Activated CD4-positive, alpha-beta memory T cell treated with anti-CD3 and anti-CD28 coated beads for 36 hours (primary cell): ENCODE data around the gene PGC. TPM values are rescaled to one million over a fixed set of nuclear protein-coding genes. Genes with fewer than 3 reads are reported as not detected.

Experiments used
- CTCF ChIA-PET: fragments of 350-600 bp; sonication (Branson Sonifier 250); formaldehyde crosslinking; loops from one replicate; lab custom pipeline; 2021; ENCODE audit warnings: antibody characterized with exemption, inconsistent platforms; lab: Charles Lee
- POLR2A ChIA-PET: fragments of 350-600 bp; sonication (Branson Sonifier 250); formaldehyde crosslinking; loops from one replicate; lab custom pipeline; 2021; ENCODE audit warnings: antibody characterized with exemption; lab: Charles Lee
- DNase-seq: peaks from one replicate; pipeline ENCODE4 v3.0.0-alpha.2; 2020
- H3K27ac Mint-ChIP-seq: one replicate; pipeline ENCODE4 v1.8.0; 2021; ENCODE audit warnings: mixed read lengths
- H3K27me3 Mint-ChIP-seq: one replicate; pipeline ENCODE4 v1.8.0; 2021; ENCODE audit warnings: mixed read lengths
- H3K36me3 Mint-ChIP-seq: one replicate; pipeline ENCODE4 v1.8.0; 2021; ENCODE audit warnings: mixed read lengths
- H3K4me1 Mint-ChIP-seq: one replicate; pipeline ENCODE4 v1.8.0; 2021; ENCODE audit warnings: low read depth, mixed read lengths
- H3K4me3 Mint-ChIP-seq: one replicate; pipeline ENCODE4 v1.8.0; 2021; ENCODE audit warnings: mild to moderate bottlenecking, mixed read lengths
- H3K9me3 Mint-ChIP-seq: one replicate; pipeline ENCODE4 v1.8.0; 2021; ENCODE audit warnings: mixed read lengths
- intact Hi-C: fragments of 100-400 bp; cut with micrococcal nuclease; formaldehyde crosslinking; loops from one replicate; pipeline ENCODE4 v1.15.1; 2023
- total RNA-seq, 2 experiments: library from RNA; stranded (reverse); gene quantifications; one replicate each; pipeline ENCODE4 v1.2.3, GENCODE V29; 2021

PGC gene
- total RNA-seq, 2 experiments from 2014 or later: not detected

DNA sequence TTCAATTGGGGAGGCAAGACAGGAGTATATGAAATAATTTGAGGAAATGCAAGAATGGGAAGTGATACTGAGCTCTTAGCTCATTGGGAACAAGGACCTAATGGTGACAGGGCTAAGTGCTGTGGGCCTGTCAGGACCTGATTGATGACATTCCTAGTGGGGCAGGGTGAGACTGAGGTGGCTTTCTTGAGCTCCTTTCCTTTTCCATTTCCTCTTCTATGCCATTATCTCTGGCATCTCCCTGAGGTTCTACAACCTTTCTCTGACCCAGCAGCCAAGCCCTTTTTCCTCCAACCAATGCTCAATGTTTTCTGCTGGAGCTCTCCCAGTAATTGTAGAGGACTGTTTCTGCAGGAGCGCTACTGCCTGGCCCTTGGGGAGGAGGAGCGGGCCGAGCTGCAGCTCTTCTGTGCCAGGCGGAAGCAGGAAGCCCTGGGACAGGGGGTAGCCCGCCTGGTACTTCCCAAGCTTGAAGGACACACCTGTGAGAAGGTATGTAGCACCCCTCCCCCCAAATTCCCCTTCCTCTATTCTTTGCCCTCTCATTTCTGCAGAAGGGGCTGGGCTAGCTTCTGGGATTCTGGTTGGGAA, 37.5 kb upstream of the PGC start:
- H3K4me3 Mint-ChIP-seq: no peak overlapping the region
- ChIA-PET POLR2A (no interaction called here), CTCF (interaction anchor here (0.7 to 5.5 kb wide), 4 partner anchors 8 to 763 kb away, joined by 4 to 94 read pairs (median 4); no protein-coding TSS in a partner anchor)
- peaks cover 14% of the 10 kb centered on the region for H3K36me3 Mint-ChIP-seq
- no peaks in the 10 kb centered on the region for H3K9me3 Mint-ChIP-seq
- no peak overlapping the region for H3K27ac Mint-ChIP-seq
- intact Hi-C loops: loop anchor here (5.0 kb wide), 2 partner anchors 153 to 433 kb away; partner anchors contain the start of gene MRPS10
- no peak for DNase-seq
- H3K4me1 Mint-ChIP-seq: peaks cover 20% of the 10 kb centered on the region
- H3K27me3 Mint-ChIP-seq: peaks cover 6% of the 10 kb centered on the region

DNA sequence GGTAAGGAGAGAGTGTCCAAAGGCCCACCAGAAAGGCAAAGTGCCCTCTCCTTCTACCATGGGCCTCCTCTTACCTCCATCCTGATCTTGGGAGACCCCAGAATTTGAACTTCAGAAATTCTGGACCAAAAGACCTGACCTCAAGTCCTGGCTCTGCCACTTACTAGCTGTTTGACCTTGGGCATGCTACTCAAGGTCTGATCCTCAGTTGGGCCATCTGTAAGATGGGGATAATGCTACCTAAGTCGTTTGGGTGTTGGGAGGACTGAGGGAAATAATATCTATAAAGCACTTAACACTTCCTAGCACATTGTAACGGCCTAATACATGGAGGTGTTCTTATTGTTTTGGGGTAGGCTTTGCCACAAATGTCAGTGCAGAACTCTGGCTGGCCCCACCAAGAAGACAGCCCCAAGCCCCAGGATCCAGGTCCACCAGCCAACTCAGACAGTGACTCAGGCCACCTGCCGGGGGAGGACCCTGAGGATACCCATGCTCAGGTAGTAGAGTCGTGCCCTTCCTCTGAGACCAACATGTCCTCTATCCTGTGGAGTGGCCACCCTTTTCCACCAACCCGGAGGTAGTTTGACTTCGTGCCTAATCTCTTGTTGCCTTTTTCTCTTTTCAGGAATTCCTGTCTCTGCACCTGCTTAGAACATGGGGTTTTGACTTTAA, 36.0 kb upstream of the PGC start:
- intact Hi-C loops: loop anchor here (5.0 kb wide), 1 partner anchor 434 kb away; the partner anchor contains the start of gene MRPS10
- peaks cover 6% of the 10 kb centered on the region for H3K27me3 Mint-ChIP-seq
- ChIA-PET CTCF (interaction anchor here (0.6 to 5.5 kb wide), 6 partner anchors 77 to 265 kb away, joined by 3 to 94 read pairs (median 4); no protein-coding TSS in a partner anchor), POLR2A (no interaction called here)
- no peak overlapping the region for H3K4me3 Mint-ChIP-seq
- DNase-seq: no peak
- H3K4me1 Mint-ChIP-seq: peaks cover 18% of the 10 kb centered on the region
- H3K36me3 Mint-ChIP-seq: peaks cover 6% of the 10 kb centered on the region
- no peaks in the 10 kb centered on the region for H3K9me3 Mint-ChIP-seq
- no peak overlapping the region for H3K27ac Mint-ChIP-seq

DNA sequence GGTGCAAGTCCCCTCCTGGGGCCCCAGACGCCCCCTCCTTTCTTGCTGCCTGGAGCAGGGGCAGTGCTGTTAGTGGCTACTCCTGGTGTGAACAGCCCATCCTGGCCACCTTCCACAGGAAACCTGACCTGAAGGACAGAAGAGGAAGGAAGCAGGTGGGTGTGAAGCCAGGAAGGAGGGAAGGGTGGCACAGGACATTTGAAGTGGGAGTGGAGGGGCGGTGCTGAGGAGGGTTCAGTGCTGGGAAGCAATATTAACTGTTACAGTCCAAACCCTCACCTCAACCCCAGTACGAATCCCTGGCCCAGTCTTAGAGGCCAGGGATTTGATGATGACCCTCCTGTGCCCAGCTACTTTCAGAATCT, 34.2 kb upstream of the PGC start:
- Mint-ChIP-seq H3K36me3 (no peaks in the 10 kb centered on the region), H3K9me3 (no peaks in the 10 kb centered on the region), H3K4me3 (peak overlapping the region; percentile 47), H3K27ac (no peak overlapping the region), H3K27me3 (peaks cover 6% of the 10 kb centered on the region), H3K4me1 (peaks cover 17% of the 10 kb centered on the region)
- ChIA-PET CTCF (interaction anchor here (0.6 to 2.9 kb wide), 8 partner anchors 39 to 322 kb away, joined by 3 to 9 read pairs (median 3); partner anchors contain the start of genes BYSL and MED20), POLR2A (no interaction called here)
- no peak for DNase-seq
- intact Hi-C loops: loop anchor here (5.0 kb wide), 1 partner anchor 436 kb away; the partner anchor contains the start of gene MRPS10

DNA sequence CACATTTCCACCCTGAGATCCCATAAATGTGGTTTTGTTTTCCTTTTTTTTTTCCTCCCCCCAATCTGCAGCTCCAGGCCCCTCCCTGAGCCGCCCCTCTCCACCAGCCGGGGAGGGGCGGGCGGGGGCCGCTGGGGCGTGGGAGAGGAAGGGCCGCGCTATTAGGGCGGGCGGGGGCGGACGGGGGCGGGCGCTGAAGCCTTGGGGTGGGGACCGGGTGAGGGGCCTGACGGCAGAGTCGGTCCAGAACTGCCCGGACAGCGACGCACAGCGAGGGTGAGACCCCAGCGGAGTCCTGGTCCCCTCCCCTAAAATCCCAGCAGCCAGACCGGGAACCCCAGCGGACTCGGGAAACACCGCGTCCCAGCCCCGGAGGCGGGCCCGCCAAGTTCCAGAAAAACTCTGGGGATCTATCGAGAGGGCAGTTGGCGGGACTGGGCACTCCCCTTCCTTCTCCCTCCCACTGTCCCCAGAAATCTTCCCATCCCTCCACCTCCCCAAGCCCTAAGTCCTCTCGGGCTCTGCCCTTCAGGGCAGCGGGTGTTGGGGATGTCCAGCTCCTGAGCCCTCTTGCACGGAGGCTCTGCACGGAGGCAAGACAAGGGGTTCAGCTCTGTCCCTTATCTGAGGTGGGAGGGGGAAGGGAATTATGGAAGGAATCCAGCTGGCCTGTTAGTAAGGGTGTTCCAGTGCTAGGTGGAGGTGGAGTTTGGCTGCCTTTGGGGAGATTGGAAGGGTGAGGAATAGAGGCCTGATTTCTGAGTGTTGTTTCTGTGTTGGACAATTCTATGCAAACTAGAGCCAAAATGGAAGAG, 33.6 kb upstream of the PGC start, which contains the start of gene PRICKLE4:
TSS of gene PRICKLE4 (plus strand) at position 232 of the 815 bp plus-strand sequence. CDS start 2,692 bp downstream, outside the sequence.
- H3K4me1 Mint-ChIP-seq: peaks cover 14% of the 10 kb centered on the region
- H3K27ac Mint-ChIP-seq: peak within 1 kb of the TSS; percentile 26
- no peaks in the 10 kb centered on the region for H3K36me3 Mint-ChIP-seq
- DNase-seq: no peak
- intact Hi-C loops: loop anchor here (1.0 to 5.0 kb wide), 4 partner anchors 264 to 437 kb away; partner anchors contain the start of gene MRPS10
- ChIA-PET POLR2A (no interaction called here), CTCF (interaction anchor here (0.7 to 2.9 kb wide), 6 partner anchors 46 to 323 kb away, joined by 3 to 9 read pairs (median 3); partner anchors contain the start of genes BYSL and MED20)
- H3K9me3 Mint-ChIP-seq: no peaks in the 10 kb centered on the region
- H3K27me3 Mint-ChIP-seq: peaks cover 6% of the 10 kb centered on the region
- peak within 1 kb of the TSS; percentile 84 for H3K4me3 Mint-ChIP-seq

DNA sequence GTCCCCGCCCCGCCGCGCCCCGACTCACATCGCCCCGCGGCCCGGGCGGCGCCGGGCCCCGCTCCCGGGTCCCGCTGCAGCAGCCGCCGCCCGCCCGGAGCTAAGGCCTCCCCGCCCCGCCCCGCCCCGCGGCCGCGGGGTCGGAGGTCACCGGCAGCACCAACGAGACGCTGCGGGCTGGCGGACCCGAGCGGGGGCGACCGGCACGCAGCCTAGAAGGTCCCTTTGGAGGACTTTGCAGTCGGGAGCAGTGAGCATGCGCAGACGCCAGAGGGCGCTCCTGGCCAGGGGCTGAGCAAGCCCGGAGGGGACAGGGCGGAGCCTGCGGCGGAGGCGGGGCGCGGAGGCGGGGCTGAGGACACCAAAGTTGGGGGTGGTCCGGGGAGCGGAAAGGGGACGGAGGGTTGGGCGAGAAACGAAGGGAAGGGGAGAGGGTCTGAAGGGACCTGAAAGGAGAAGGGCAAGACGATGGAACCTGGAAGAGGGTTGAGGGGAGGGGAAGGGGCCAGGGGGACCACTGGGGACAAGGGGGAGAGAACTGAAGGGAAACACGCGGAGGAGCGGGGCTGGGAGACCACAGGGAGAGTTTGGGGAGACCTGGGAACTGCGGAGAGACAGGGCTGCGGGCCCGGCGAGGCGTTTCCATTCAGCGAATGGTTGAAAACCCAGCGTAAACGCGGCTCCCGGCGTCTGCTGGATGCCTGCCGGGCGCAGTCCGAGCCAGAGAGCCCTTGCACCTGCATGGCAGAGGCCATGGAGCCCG, 32.8 kb upstream of the PGC start, which contains the start of gene FRS3:
TSS of gene FRS3 (minus strand) at position 113 of the 763 bp plus-strand sequence. CDS start 2,913 bp downstream, outside the sequence.
- H3K4me1 Mint-ChIP-seq: peaks cover 13% of the 10 kb centered on the region
- peak within 1 kb of the TSS; percentile 38 for H3K27ac Mint-ChIP-seq
- no peaks in the 10 kb centered on the region for H3K9me3 Mint-ChIP-seq
- DNase-seq: peak; percentile 99
- POLR2A ChIA-PET: no interaction called here
- CTCF ChIA-PET: interaction anchor here (0.6 to 1.0 kb wide), 6 partner anchors 8 to 435 kb away, joined by 3 to 5 read pairs (median 3); partner anchors contain the start of genes BYSL and MED20
- peaks cover 6% of the 10 kb centered on the region for H3K27me3 Mint-ChIP-seq
- H3K36me3 Mint-ChIP-seq: peaks cover 3% of the 10 kb centered on the region
- intact Hi-C loops: loop anchor here (1.0 to 5.0 kb wide), 6 partner anchors 7 to 437 kb away; partner anchors contain the start of genes MRPS10, TFEB and TOMM6
- H3K4me3 Mint-ChIP-seq: peak within 1 kb of the TSS; percentile 85

DNA sequence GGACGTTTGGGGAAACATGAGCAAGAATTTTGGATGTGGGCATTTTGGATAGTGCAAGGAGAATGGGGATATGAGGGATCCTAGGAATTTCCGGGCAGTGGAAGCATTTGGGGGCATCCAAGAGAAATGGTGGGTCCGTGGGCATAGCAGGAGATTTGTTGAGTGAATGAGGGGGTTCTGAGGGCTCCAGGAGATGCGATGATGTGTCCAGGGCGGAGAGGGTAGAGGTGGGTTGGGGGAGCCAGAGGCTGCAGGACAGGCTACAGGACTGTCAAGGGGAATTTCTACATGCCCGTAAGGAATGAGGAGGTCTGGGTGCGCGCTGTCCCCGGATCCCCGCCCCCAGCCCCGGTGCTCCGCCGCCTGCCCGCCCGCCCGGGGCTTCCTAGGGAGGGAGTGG, 32.1 kb upstream of the PGC start:
- peak overlapping the region; percentile 85 for H3K4me3 Mint-ChIP-seq
- no peak overlapping the region for H3K27ac Mint-ChIP-seq
- peaks cover 6% of the 10 kb centered on the region for H3K27me3 Mint-ChIP-seq
- CTCF ChIA-PET: interaction anchor here (0.6 to 1.0 kb wide), 6 partner anchors 9 to 435 kb away, joined by 3 to 5 read pairs (median 3); partner anchors contain the start of genes BYSL and MED20
- H3K9me3 Mint-ChIP-seq: no peaks in the 10 kb centered on the region
- POLR2A ChIA-PET: no interaction called here
- H3K4me1 Mint-ChIP-seq: peaks cover 13% of the 10 kb centered on the region
- no peak for DNase-seq
- peaks cover 6% of the 10 kb centered on the region for H3K36me3 Mint-ChIP-seq
- intact Hi-C loops: loop anchor here (1.0 to 5.0 kb wide), 2 partner anchors 8 to 42 kb away; partner anchors contain the start of genes TFEB and TOMM6

DNA sequence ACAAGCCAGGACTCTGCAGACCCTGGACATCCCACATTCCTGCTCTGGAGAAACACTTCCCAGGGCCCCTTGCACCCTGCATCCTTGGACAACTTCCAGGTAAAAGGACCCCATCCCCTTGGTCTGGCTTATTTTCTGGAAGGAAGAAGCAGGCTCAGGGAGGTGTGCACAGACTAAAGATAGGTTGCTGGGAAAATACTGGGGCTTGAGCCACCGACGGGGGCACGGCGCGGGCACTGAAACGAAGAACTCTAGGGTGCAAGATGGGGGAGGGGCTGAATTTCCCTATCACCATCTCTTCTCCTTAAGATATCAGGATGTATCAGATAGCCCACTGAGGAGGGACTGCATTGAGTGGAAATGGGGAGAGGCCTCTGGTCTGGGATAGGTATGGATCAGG, 31.7 kb upstream of the PGC start:
- Mint-ChIP-seq H3K36me3 (peaks cover 9% of the 10 kb centered on the region), H3K4me1 (peaks cover 13% of the 10 kb centered on the region), H3K27ac (peak overlapping the region; percentile 38), H3K9me3 (no peaks in the 10 kb centered on the region), H3K27me3 (peaks cover 6% of the 10 kb centered on the region), H3K4me3 (peak overlapping the region; percentile 85)
- intact Hi-C loops: loop anchor here (1.0 to 5.0 kb wide), 2 partner anchors 8 to 42 kb away; partner anchors contain the start of genes TFEB and TOMM6
- ChIA-PET POLR2A (interaction anchor here (1.0 kb wide), 1 partner anchor 326 kb away, joined by 3 read pairs; no protein-coding TSS in a partner anchor), CTCF (interaction anchor here (0.7 to 1.8 kb wide), 3 partner anchors 8 to 265 kb away, joined by 3 to 22 read pairs (median 3); partner anchors contain the start of gene TOMM6)
- no peak for DNase-seq

DNA sequence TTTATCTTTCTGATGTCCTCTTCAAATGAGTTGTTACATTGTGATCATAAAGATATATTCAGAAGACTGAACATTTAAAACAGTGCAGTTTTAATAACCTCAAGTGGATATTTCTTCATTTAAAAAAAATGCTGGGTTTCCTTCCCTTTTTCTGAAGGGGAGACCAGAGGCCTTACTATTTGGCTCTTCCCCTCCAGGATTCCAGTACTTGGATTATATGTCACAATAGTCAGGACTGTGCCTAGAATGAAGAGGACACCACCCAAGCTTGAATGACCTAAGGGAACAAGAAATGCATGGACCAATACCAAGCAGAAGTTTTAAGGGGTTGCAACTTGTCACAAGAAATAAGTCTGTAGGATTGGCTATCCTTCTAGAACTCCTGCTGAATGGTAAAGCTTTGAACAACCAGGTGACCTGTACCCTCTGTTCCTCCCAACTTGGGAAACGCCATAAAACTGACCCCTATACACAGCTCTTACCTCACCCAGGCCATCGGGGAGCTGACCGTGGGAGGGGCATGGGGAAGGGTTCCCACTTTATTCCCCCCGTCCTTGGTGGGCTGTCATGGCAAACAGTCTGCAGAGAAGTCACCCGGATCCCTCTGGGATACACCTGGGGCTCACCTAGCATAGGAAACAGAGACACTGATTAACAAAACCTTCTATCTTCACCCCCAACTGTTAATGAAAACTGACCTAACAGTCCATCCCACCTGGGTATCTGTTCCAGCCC, 30.5 kb upstream of the PGC start:
- Mint-ChIP-seq H3K9me3 (no peaks in the 10 kb centered on the region), H3K4me3 (peak overlapping the region; percentile 85), H3K4me1 (peaks cover 13% of the 10 kb centered on the region), H3K36me3 (peaks cover 9% of the 10 kb centered on the region), H3K27ac (no peak overlapping the region), H3K27me3 (peaks cover 6% of the 10 kb centered on the region)
- ChIA-PET CTCF (interaction anchor here (1.2 to 1.8 kb wide), 3 partner anchors 9 to 266 kb away, joined by 3 to 22 read pairs (median 5); partner anchors contain the start of gene TOMM6), POLR2A (interaction anchor here (1.0 kb wide), 1 partner anchor 327 kb away, joined by 3 read pairs; no protein-coding TSS in a partner anchor)
- intact Hi-C loops: loop anchor here (5.0 kb wide), 1 partner anchor 40 kb away; the partner anchor contains the start of gene TFEB
- no peak for DNase-seq

DNA sequence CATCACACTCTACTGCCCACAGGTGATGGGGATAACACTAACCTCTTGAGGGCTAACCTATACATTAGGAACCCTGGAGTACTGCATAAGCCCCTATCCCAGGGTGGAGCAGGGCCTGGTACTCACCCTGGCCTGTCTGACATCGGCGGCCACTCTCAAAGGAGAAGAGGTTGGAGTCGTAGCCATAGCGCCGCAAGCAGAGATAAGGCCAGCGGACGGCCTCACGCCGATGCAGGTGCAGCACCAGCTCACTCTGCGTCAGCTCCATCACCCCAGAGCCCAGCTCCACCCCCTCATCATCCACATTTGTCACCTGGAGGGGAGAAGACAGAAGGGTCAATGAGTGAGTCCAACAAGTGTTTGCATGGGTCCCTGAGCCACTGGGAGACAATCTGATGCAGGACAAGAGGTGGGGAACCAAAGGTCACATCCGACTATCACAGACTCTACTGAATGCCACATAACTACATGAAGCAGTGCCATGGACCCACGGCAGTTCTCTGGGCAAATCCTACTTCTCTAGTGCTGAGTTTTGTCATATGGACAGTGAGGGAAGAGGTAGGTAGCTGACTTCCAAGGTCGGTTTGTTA, 28.2 kb upstream of the PGC start:
- H3K27ac Mint-ChIP-seq: no peak overlapping the region
- H3K27me3 Mint-ChIP-seq: no peaks in the 10 kb centered on the region
- peaks cover 16% of the 10 kb centered on the region for H3K36me3 Mint-ChIP-seq
- ChIA-PET POLR2A (interaction anchor here (0.7 kb wide), 1 partner anchor 60 kb away, joined by 3 read pairs; no protein-coding TSS in a partner anchor), CTCF (interaction anchor here (0.7 to 3.4 kb wide), 9 partner anchors 11 to 408 kb away, joined by 3 to 22 read pairs (median 4); partner anchors contain the start of gene TOMM6)
- H3K4me1 Mint-ChIP-seq: peaks cover 7% of the 10 kb centered on the region
- DNase-seq: no peak
- H3K9me3 Mint-ChIP-seq: no peaks in the 10 kb centered on the region
- H3K4me3 Mint-ChIP-seq: no peak overlapping the region
- intact Hi-C loops: loop anchor here (5.0 kb wide), 1 partner anchor 38 kb away; the partner anchor contains the start of gene TFEB
